Omental fat pad (tissue), 4 donors: Measurements from ENCODE around the gene KCNJ13. TPM values are rescaled to one million over a fixed set of nuclear protein-coding genes. Genes with fewer than 3 reads are reported as not detected.

Experiments
- ATAC-seq: fragments of 150-250 bp; one replicate; pipeline ENCODE4 v1.9.1; 2016; ENCODE audit warnings: mild to moderate bottlenecking, moderate library complexity; ENCODE audit not compliant: low FRiP score
- DNase-seq: peaks from one replicate; pipeline ENCODE4 v3.0.0-alpha.2; 2019; ENCODE audit warnings: low spot score
- CTCF ChIP-seq, 3 donors: fragments of 450-650 bp; IDR thresholded peaks; one replicate each; pipeline ENCODE4 v1.5.1; 2016 to 2017; ENCODE audit warnings: antibody characterized with exemption in 3 of 3, mild to moderate bottlenecking in 3 of 3, moderate library complexity in 2 of 3
- total RNA-seq, 4 donors: library from RNA; depleted of rRNA; stranded (reverse); fragments of >200 nt; gene quantifications; one replicate each; pipeline ENCODE4 v1.1.0, GENCODE V29; 2016

The KCNJ13 gene
- total RNA-seq: not detected

DNA sequence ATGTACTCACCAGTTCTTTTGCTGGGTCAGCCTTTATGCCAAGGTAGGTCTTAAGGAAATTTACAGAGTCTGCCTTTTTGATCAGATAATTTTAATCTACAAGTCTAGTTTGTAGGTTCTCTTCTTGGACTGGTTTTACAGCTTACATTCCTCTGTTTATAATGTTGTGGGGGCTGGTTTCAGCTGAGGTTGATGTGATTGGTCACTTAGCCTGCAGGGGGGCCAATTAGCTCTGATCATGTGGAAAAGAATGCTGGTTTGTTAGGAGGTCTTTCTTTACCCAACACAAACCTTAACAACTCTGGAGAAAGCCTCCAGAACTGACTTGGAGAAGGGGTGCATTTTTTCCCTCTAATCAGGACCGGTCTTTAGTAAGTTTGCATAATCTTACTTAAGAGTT, at the start of gene KCNJ13:
KCNJ13 (minus strand) TSS at position 131 of the 400 bp plus-strand sequence. CDS start 5,203 bp downstream, outside the sequence.
- ATAC-seq (no peak), DNase-seq (no peak)
- TF ChIP-seq CTCF (IDR thresholded peaks at IDR 0.05): no peak

DNA sequence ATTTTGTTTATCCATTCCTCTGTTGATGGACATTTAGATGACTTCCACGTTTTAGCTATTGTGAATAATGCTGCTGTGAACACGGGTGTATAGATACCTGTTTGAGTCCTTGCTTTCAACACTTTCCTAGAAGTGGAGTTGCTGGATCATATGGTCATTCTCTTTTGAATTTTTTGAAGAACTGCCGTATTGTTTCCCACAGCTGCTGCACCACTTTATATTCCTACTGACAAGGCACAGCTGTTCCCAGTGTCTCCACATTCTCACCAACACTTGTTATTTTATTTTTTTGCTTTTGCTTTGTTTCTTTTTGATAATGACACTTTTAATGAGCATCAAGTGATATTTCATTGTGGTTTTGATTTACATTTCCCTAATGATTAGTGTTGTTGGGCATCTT, 41.4 kb upstream of the KCNJ13 start:
- ATAC-seq (no peak), DNase-seq (no peak)
- TF ChIP-seq CTCF (IDR thresholded peaks at IDR 0.05): no peak

GRCh38 chr2:232816657-232817056, 40.3 kb upstream of the KCNJ13 start:
- TF ChIP-seq CTCF (IDR thresholded peaks at IDR 0.05): no peak
- ATAC-seq: no peak
- DNase-seq: no peak

GRCh38 chr2:232815569-232815968, 39.2 kb upstream of the KCNJ13 start:
- DNase-seq (no peak), ATAC-seq (no peak)
- no peak for TF ChIP-seq CTCF (IDR thresholded peaks at IDR 0.05)

DNA sequence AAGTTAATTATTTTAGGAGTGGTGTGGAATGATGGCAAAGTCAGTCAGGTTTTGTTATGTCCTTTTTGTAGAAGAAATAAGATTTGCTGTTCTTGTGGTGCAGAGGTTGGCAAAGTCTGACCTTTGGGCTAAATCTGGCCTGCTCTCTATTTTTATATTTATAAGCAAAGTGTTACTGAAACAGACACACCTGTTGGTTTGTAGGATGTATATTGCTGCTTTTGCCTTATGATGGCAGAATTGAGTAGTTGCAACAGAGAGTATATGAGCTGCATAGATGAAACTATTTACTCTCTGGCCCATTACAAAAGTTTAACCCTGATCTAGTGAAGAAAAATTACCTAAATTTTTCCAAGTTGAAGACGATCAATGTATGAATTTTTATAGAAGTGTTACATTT, 34.1 kb upstream of the KCNJ13 start:
- no peak for DNase-seq
- no peak for TF ChIP-seq CTCF (IDR thresholded peaks at IDR 0.05)
- ATAC-seq: no peak

DNA sequence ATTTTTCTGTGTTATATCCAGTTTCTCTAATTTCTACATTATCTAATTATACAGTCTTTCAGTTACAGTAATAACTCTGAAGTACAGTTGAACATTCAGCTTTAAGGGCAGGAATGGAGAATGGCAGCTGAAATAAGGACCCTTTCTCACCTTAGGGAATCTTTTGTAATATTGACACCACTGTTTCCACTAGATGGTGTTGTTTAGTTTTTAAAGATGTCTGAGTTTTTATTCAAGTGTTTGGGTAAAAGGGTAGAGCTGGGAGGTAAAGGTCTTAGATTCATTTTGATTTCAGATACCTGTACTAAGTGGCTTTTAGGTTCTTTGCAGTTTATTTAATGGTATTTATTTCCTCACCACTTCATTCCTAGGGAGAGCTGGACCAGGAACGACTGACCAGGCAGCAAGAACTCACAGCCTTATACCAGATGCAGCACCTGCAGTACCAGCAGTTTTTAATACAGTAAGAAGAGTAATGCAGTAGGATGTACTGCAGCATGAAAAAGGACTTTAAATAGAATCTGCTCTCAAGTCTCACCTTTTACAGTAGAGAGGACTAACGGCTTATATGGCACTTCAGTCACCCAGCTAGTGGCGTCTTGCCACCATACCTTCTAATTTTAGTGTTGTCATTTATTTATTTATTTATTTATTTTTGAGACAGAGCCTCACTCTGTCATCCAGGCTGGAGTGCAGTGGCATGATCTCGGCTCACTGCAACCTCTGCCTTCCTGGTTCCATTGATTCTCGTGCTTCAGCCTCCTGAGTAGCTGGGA, 33.2 kb upstream of the KCNJ13 start:
- no peak for TF ChIP-seq CTCF (IDR thresholded peaks at IDR 0.05)
- DNase-seq (no peak), ATAC-seq (no peak)

DNA sequence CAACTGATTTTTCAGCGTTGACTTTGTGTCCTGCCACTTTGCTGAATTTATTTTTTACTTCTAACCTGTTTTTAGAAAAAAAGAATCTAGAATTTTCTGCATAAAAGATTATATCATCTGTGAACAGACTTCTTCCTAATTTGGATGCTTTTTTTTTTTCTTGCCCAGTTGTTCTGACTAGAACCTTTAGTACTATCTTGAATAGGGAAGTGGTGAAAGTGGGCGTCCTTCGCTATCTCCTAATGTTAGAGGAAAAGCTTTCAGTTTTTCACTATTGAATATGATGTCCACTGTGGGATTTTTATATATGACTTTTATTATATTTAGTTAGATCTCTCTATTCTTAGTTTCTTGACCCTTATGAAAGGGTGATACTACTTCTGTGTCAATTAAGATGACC, 25.7 kb upstream of the KCNJ13 start:
- DNase-seq (no peak), ATAC-seq (no peak)
- no peak for TF ChIP-seq CTCF (IDR thresholded peaks at IDR 0.05)
